MV-4-11 (cell line): ENCODE data around the gene SPATA13.

Experiments used
- DNase-seq: peaks from one replicate; lab custom pipeline; 2025; lab: John Stamatoyannopoulos, UW

SPATA13 gene

GRCh38 chr13:24141333-24141910 lies 19.1 kb upstream of the SPATA13 start:
- DNase-seq = no peak

DNA sequence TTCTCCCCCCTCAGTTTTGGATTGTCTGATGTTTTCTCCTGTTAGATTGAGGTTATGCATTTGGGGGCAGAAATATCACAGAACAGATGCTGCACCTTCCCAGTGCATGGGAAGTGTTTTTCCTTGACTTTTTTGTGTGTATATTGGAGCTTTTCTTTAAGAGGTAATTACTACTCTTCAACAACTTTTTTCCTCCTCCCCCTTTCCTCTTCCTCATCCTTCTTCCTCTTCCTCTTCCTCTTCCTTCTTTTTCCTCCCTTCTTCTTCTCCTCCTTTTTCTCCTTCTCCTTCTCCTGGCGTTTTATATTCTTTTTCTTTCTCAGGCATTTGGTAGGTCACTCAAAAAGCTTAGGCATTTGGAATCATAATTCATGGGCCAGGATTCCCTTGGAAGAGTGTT lies 18.1 kb upstream of the SPATA13 start:
- no peak for DNase-seq

DNA sequence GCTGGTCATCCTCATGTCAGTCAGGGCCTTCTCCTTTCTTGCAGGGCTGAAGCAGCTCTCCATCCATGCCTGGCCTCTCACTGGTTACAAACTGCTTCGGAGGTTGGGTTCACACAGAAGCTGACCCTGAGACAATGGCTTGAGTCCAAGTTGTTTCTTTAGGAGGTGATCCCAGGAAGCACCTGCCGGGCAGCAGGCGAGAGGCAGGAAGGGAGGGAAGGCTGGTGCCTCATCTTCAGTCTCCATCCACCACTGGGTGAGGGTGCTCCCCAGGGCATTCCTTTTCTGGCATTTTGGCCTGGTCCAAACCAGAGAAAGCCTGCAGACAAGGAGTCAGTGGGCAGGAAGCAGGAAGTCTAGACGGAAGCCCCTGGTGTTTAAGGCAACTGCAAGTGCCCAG lies 17.6 kb upstream of the SPATA13 start:
- no peak for DNase-seq

DNA sequence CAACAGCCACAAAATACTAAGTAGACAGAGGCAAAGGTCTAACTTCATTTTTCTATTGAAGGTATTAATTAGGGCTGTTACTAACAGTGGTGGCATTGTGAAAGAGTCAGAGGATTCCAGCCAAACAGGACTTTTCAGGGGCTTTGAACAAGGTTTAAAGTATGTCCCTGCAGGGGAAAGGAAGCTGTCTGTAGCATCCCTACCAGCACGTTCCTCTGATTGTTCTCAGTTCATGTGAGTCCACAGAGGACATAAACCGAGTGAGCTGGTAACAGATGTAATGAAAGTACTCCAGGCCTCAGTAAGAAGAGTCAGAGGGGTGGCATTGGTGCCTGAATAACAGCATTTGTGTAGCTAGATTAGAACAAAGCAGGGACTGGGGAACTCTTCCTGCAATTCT lies 15.3 kb upstream of the SPATA13 start:
- no peak for DNase-seq

- no peak for DNase-seq
Observed at GRCh38 chr13:24145674-24146073, 14.8 kb upstream of the SPATA13 start.

GRCh38 chr13:24146961-24147569 lies 13.5 kb upstream of the SPATA13 start:
- no peak for DNase-seq

- no peak for DNase-seq
Observed at GRCh38 chr13:24147570-24147963, 13.0 kb upstream of the SPATA13 start.

DNA sequence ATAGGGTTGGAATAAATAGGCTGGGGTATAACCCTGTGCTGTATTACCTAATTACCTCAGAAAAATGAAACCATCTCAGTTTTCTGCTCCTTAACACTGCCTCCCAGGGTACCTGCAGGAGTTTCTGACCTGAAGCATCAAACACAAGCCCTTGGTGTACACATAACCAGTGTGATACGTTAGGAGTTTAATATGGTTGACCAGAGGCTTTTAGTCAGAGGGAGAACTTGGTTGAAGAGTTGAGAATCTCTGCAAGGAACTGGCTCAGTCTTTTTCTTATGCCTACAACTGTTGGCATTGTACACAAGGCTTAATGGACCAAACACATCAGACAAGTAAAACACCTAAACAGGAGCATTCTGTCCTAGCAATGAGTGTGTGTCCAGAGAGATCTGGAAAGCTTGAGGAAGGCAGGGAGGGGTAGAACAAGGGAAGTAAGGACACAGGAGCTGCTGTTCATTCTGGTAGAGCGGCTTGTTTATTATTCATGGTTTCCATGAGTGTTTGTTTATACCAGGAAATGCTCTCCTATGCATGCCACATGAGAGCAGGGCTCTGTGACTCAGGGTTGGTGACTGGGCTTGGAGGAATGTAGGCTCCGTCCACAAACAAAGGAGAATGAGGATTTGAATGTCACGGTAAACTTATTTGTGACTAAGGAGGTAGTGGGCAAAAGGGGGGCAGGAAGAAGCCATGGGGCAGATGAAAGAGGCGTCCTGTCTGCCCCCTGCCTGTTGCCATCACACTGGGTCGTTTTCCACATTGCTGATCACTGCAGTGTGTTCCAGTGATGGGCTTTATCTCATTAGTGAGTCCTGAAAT lies 11.9 kb upstream of the SPATA13 start:
- DNase-seq = no peak

- DNase-seq = no peak
Observed at GRCh38 chr13:24149246-24150032, 11.1 kb upstream of the SPATA13 start.

- DNase-seq = no peak
Observed at GRCh38 chr13:24150572-24150971, 9.9 kb upstream of the SPATA13 start.

DNA sequence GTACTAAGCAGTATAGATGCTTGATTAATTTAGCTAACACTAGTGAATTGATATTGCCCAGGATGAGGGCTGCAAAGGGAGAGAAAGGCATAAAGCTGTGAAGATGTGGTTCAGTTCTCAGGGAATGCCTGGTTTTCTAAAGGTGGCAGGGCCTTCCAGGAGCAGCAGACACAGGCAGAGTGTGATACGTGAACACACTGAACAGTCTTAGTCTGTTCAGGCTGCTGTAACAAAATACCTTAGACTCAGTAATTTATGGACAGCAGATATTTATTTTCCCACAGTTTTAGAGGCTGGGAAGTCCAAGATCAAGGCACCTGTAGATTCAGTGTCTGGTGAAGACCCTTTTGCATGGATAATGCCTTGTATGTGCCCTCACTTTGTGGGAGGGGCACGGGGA lies 8.7 kb upstream of the SPATA13 start:
- DNase-seq = no peak

- no peak for DNase-seq
Observed at GRCh38 chr13:24152292-24153214, 8.0 kb upstream of the SPATA13 start.

DNA sequence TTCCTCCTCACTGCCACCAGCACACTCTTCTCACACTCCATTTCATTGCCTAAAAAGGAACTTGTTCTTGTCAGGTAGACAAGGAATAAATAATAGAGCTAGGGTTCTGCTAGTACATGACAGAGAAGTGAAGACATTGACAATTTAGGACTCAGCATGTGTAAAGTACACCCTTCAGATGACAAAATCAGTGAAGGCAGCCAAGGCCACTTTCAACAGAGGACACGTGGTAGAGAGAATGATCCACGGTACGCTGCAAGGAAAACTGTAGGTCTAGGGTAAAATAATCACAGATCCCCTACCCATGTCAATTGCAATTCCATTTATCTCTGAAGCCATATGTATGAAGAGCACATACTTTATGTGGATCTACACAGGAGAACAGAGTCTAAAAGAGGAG lies 7.2 kb upstream of the SPATA13 start:
- no peak for DNase-seq

- no peak for DNase-seq
Observed at GRCh38 chr13:24153979-24154701, 6.4 kb upstream of the SPATA13 start.

DNA sequence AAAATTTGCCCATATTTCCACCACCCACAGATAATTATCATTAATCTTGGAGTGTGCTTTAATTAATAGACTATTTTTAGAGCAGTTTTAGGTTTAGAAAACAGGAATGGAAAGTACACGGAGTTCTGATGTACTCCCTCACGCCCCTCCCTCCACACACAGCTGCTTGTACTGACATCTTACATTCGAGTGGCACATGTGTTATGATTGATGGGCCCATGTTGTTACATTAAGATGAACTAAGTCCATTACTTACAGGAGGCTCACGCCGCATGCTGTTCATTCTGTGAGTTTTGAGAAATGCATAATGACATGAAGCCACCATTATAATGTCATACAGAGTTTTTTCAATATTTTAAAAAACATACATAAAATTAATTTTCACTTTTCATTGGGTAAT lies 1.2 kb upstream of the SPATA13 start:
- DNase-seq = peak; percentile 42

DNA sequence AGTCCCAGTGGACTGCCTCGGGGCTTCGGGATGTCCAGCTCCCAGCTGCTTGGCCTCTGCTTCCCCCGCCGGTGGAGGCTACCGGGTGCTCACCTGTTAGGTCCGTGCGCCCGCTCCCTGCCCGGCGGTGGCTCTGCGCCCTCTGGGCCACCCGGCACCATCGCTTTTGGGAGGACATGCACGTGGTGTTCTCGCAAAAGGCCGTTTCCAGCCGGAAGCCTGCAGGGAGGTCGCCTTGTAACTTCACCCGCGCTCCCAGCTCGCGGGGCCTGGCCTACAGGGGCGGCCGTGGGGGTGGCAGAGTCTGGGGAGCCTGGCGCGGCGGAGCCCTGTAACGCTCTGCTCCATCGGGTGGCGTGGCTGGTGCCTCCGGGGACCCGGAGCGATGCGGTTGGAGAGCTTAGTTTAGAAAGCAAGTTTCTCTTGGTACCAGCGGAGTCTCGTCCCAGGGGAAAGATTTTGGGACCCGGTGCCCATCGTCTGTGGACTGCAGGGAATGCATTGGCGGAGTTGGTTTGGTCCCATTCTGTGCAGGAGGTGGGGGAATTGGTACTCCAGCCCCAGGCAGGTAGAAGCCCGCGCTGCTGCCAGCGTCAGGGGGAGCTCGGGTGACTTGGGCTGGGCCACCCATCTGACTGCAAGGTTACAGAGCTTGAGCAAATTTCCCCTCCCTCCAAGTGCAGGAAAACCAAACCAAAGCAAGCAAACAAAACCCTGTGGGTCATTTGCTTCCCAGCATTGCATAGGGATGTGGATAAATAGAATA lies 673 bp downstream of the SPATA13 start:
- DNase-seq = no peak

- no peak for DNase-seq
Observed at GRCh38 chr13:24161980-24162525, 1.5 kb downstream of the SPATA13 start.

GRCh38 chr13:24162604-24163003 lies 2.1 kb downstream of the SPATA13 start:
- no peak for DNase-seq

DNA sequence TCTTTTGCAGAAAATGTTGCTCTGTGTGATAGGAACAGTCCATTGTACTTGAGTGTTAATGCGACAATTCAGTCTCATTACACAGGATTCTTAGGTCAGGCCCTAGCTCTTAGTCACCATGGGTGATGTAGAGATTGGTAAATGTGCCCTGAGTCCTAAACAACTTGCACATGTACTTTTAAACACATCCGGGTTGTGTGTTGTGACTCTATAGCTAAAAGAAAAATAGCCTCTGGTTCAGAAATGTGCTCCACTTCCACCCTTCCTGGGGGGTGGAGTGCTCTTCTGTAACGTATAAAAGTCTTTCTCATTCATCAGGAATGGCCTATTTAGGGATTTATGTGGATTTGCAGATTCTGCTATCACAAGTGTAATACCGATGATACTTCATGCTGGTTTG lies 5.2 kb downstream of the SPATA13 start:
- no peak for DNase-seq

- DNase-seq = no peak
Observed at GRCh38 chr13:24166561-24166960, 6.0 kb downstream of the SPATA13 start.
